B cell (primary cell): ENCODE results near the gene LPGAT1. TPM values are rescaled to one million over a fixed set of nuclear protein-coding genes. Genes with fewer than 3 reads are reported as not detected.

Source experiments
- ATAC-seq: fragments of 200-7000 bp; cut with Tn5 transposase; one replicate; pipeline ENCODE4 v1.10.0; 2021; ENCODE audit warnings: low read depth, mild to moderate bottlenecking, moderate number of reproducible peaks, moderate library complexity
- CTCF ChIA-PET: fragments of 350-600 bp; sonication (Branson Sonifier 250); formaldehyde crosslinking; loops from one replicate; lab custom pipeline; 2021; ENCODE audit warnings: antibody characterized with exemption, inconsistent platforms; lab: Charles Lee
- POLR2A ChIA-PET: fragments of 350-600 bp; sonication (Branson Sonifier 250); formaldehyde crosslinking; loops from one replicate; lab custom pipeline; 2021; ENCODE audit warnings: antibody characterized with exemption; lab: Charles Lee
- DNase-seq: peaks from one replicate; pipeline ENCODE4 v3.0.0; 2013
- H2AFZ ChIP-seq: 2 replicates; pipeline ENCODE4 v1.6.1; 2012; ENCODE audit warnings: mild to moderate bottlenecking, low read depth, low read length; ENCODE audit not compliant: insufficient read depth, poor library complexity, severe bottlenecking
- H3K27ac ChIP-seq, 2 donors: 1 replicate in 1 of 2; 2 replicates in 1 of 2; pipeline ENCODE4 v1.5.1; 2012 to 2013; ENCODE audit warnings: low read length in 2 of 2, mild to moderate bottlenecking in 2 of 2, moderate library complexity in 1 of 2
- H3K27me3 ChIP-seq, 4 experiments: fragments of 200-600 bp in 1 of 4; sonication (generic) in 1 of 4; replicated peaks in 1 of 4; 1 replicate in 2 of 4; 2 replicates in 2 of 4; pipeline versions ENCODE4 v1.6.1 to v1.7.0; 2013 to 2016; ENCODE audit warnings: low read length in 3 of 4, mild to moderate bottlenecking in 2 of 4, mixed read lengths in 1 of 4, moderate library complexity in 1 of 4; ENCODE audit not compliant: insufficient read depth in 4 of 4, control insufficient read depth in 3 of 4; ENCODE audit errors: control extremely low read depth in 1 of 4
- H3K36me3 ChIP-seq, 2 experiments: replicated peaks in 1 of 2; 1 replicate in 1 of 2; 2 replicates in 1 of 2; pipeline versions ENCODE4 v1.6.1 to v1.7.1; 2013; ENCODE audit warnings: low read length in 1 of 2; ENCODE audit not compliant: insufficient read depth in 2 of 2, control insufficient read depth in 1 of 2; ENCODE audit errors: control extremely low read depth in 1 of 2, extremely low read depth in 1 of 2
- H3K4me1 ChIP-seq, 2 donors: fragments of 200-600 bp in 1 of 2; sonication (generic) in 1 of 2; 1 replicate in 1 of 2; 2 replicates in 1 of 2; pipeline versions ENCODE4 v1.5.1 to v1.6.1; 2013 to 2017; ENCODE audit warnings: low read length in 2 of 2; ENCODE audit not compliant: control insufficient read depth in 2 of 2, insufficient read depth in 2 of 2
- H3K4me2 ChIP-seq: replicated peaks from 2 replicates; pipeline ENCODE3; 2012; ENCODE audit warnings: mild to moderate bottlenecking, low read depth, low read length; ENCODE audit not compliant: poor library complexity, severe bottlenecking
- H3K4me3 ChIP-seq, 5 experiments: fragments of 200-600 bp in 1 of 5; sonication (generic) in 1 of 5; 1 replicate in 3 of 5; 2 replicates in 2 of 5; pipeline versions ENCODE4 v1.5.1 to v1.7.0; 2011 to 2016; ENCODE audit warnings: low read length in 4 of 5, mild to moderate bottlenecking in 4 of 5, low read depth in 2 of 5, control low read depth in 1 of 5, moderate library complexity in 1 of 5; ENCODE audit not compliant: insufficient read depth in 1 of 5; ENCODE audit errors: control extremely low read depth in 1 of 5, extremely low read depth in 1 of 5
- H3K79me2 ChIP-seq: fragments of 200-600 bp; sonication (generic); one replicate; pipeline ENCODE4 v1.6.0; 2016; ENCODE audit warnings: low read length; ENCODE audit not compliant: control insufficient read depth, insufficient read depth
- H3K9ac ChIP-seq: fragments of 200-600 bp; sonication (generic); 2 replicates; pipeline ENCODE4 v1.6.1; 2017; ENCODE audit warnings: mild to moderate bottlenecking, low read length, moderate library complexity
- H3K9me3 ChIP-seq, 3 donors: one replicate each; pipeline versions ENCODE4 v1.6.1 to v1.7.1; 2013; ENCODE audit warnings: low read length in 2 of 3; ENCODE audit not compliant: control insufficient read depth in 2 of 3, insufficient read depth in 1 of 3; ENCODE audit errors: control extremely low read depth in 1 of 3
- H4K20me1 ChIP-seq: 2 replicates; pipeline ENCODE4 v1.6.0; 2012; ENCODE audit warnings: mild to moderate bottlenecking, low read length; ENCODE audit not compliant: insufficient read depth, control insufficient read depth, poor library complexity, severe bottlenecking
- H3K27ac Mint-ChIP-seq: one replicate; pipeline ENCODE4 v1.8.0; 2021; ENCODE audit warnings: mixed read lengths
- H3K27me3 Mint-ChIP-seq: one replicate; pipeline ENCODE4 v1.8.0; 2021; ENCODE audit warnings: mixed read lengths
- H3K4me1 Mint-ChIP-seq: one replicate; pipeline ENCODE4 v1.8.0; 2021; ENCODE audit warnings: mixed read lengths
- H3K4me3 Mint-ChIP-seq: one replicate; pipeline ENCODE4 v1.8.0; 2021; ENCODE audit warnings: mixed read lengths
- H3K9me3 Mint-ChIP-seq: one replicate; pipeline ENCODE4 v1.8.0; 2022; ENCODE audit warnings: mixed read lengths; ENCODE audit not compliant: insufficient read depth
- EZH2 ChIP-seq: IDR thresholded peaks from 2 replicates; pipeline ENCODE4 v1.6.1; 2012; ENCODE audit warnings: borderline replicate concordance, low read depth, mild to moderate bottlenecking, moderate library complexity, low read length; ENCODE audit not compliant: insufficient read depth, poor library complexity, severe bottlenecking
- WGBS: methylation state at CpG from one replicate; pipeline ENCODE4 v1.1.5; 2013; ENCODE audit warnings: missing lambda C conversion rate; ENCODE audit not compliant: insufficient coverage; 5-methylcytosine and 5-hydroxymethylcytosine counted together
- intact Hi-C: fragments of 100-400 bp; cut with micrococcal nuclease; formaldehyde crosslinking; loops from one replicate; pipeline ENCODE4 v1.10.0; 2022
- polyA plus RNA-seq: library from polyadenylated mRNA; depleted of rRNA; stranded (reverse); fragments of >200 nt; gene quantifications from 2 replicates; pipeline ENCODE4 v1.2.3, GENCODE V29; 2012
- total RNA-seq, 2 donors: library from RNA; stranded (reverse); fragments of 120-200 nt in 1 of 2; gene quantifications; 1 replicate in 1 of 2; 2 replicates in 1 of 2; pipeline versions ENCODE4 v1.2.3 to v1.2.4, GENCODE V29; 2013 to 2022
- TF ChIP-seq, protein P1 (sequence below): fragments of 200-600 bp; IDR thresholded peaks from one replicate; pipeline ENCODE4 v1.8.0; 2022; ENCODE audit warnings: antibody characterized with exemption, mild to moderate bottlenecking

The LPGAT1 gene
- total and polyA plus RNA-seq, 2 donors (not counting 1 experiment from before 2014, with no cell fraction given): 9.3 to 63.8 TPM

DNA sequence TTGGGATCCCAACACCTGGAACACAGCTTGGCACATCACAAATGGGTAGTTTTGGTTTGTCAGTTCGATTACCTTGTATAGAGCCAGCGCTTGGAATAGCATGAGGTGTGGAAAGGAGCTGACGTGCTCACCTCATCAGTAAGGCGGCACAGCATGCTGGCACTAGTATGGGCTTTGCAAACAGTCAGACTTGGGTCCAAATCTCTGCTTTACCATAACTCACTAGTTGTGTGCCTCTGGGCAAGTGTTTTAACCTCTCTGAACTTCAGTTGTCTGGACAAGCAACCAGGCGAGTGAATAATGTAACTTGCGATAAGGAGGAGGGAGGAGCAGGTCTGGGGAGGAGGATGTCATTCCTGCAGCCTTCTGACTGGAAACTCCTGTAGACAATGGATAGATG, 128.8 kb downstream of the LPGAT1 start:
- Histone ChIP-seq H3K9ac (no peak overlapping the region), H2AFZ (no peak overlapping the region), H3K79me2 (no peaks in the 10 kb centered on the region), H3K4me3 (no peak overlapping the region), H4K20me1 (no peaks in the 10 kb centered on the region), H3K36me3 (no peaks in the 10 kb centered on the region), H3K4me2 (no peak overlapping the region), H3K4me1 (peaks cover 23 to 27% of the 10 kb centered on the region in 2 donors), H3K9me3 (no peaks in the 10 kb centered on the region), H3K27me3 (peaks cover 0 to 5% (median 0%) of the 10 kb centered on the region in 4 experiments), H3K27ac (no peak overlapping the region)
- ChIA-PET POLR2A (no interaction called here), CTCF (interaction anchor here (0.8 to 1.2 kb wide), 2 partner anchors 21 kb away, joined by 3 to 4 read pairs; no protein-coding TSS in a partner anchor)
- no peak overlapping the region for H3K27ac Mint-ChIP-seq
- H3K27me3 Mint-ChIP-seq: peaks cover 5% of the 10 kb centered on the region
- no peaks in the 10 kb centered on the region for H3K9me3 Mint-ChIP-seq
- no peak for TF ChIP-seq EZH2
- TF ChIP-seq, protein P1, sequence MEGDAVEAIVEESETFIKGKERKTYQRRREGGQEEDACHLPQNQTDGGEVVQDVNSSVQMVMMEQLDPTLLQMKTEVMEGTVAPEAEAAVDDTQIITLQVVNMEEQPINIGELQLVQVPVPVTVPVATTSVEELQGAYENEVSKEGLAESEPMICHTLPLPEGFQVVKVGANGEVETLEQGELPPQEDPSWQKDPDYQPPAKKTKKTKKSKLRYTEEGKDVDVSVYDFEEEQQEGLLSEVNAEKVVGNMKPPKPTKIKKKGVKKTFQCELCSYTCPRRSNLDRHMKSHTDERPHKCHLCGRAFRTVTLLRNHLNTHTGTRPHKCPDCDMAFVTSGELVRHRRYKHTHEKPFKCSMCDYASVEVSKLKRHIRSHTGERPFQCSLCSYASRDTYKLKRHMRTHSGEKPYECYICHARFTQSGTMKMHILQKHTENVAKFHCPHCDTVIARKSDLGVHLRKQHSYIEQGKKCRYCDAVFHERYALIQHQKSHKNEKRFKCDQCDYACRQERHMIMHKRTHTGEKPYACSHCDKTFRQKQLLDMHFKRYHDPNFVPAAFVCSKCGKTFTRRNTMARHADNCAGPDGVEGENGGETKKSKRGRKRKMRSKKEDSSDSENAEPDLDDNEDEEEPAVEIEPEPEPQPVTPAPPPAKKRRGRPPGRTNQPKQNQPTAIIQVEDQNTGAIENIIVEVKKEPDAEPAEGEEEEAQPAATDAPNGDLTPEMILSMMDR: no peak
- ATAC-seq: no peak
- no peak overlapping the region for H3K4me3 Mint-ChIP-seq
- intact Hi-C loops: no loop called here
- peaks cover 27% of the 10 kb centered on the region for H3K4me1 Mint-ChIP-seq
- no peak for DNase-seq
- WGBS: 100% methylated on average over 5 of the region's 6 CpGs

DNA sequence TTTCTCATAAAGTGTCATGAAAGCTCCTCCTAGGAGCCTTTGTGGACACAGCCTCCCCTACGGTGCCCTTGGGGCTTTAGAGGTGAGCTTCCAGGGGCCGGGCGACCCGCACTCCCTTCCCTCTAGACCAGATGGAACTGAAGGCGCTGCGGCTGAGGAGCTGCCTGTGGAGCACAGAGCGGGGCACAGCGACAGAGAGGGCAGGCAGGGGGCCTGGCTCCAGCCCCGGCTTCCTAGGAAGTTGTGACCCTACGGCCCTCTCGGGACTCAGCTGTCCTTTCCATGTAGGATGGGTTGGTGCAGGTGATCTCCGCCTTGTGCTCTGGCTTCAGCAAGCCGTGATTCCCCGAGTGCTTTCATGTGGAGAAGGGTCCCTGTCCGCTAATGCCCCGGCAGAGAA, 131.5 kb downstream of the LPGAT1 start:
- ChIA-PET CTCF (interaction anchor here (0.6 to 7.7 kb wide), 22 partner anchors 9 to 757 kb away, joined by 3 to 155 read pairs (median 4); partner anchors contain the start of genes DTL and INTS7), POLR2A (interaction anchor here (0.9 to 1.7 kb wide), 3 partner anchors 18 to 336 kb away, joined by 4 to 5 read pairs (median 5); partner anchors contain the start of genes DTL, INTS7 and NEK2)
- WGBS: 83% methylated on average over 15 of the region's 16 CpGs
- peak overlapping the region; percentile 76 for H3K4me3 Mint-ChIP-seq
- Histone ChIP-seq H3K4me1 (peaks cover 44 to 52% of the 10 kb centered on the region in 2 donors), H3K4me3 (no peak overlapping the region), H2AFZ (peak overlapping the region; percentile 54), H3K27me3 (peaks cover 0 to 5% (median 0%) of the 10 kb centered on the region in 4 experiments), H3K27ac (no peak overlapping the region), H4K20me1 (no peaks in the 10 kb centered on the region), H3K9me3 (peaks cover 0 to 17% (median 5%) of the 10 kb centered on the region in 3 donors), H3K36me3 (no peaks in the 10 kb centered on the region), H3K9ac (peak overlapping the region; percentile 54), H3K4me2 (peak overlapping the region; percentile 77), H3K79me2 (no peaks in the 10 kb centered on the region)
- TF ChIP-seq, protein P1: no peak
- no peak for TF ChIP-seq EZH2
- intact Hi-C loops: loop anchor here (5.0 kb wide), 2 partner anchors 133 to 588 kb away; partner anchors contain the start of genes LPGAT1 and PPP2R5A
- peaks cover 5% of the 10 kb centered on the region for H3K27me3 Mint-ChIP-seq
- no peak for DNase-seq
- H3K27ac Mint-ChIP-seq: no peak overlapping the region
- H3K4me1 Mint-ChIP-seq: peaks cover 51% of the 10 kb centered on the region
- no peaks in the 10 kb centered on the region for H3K9me3 Mint-ChIP-seq
- ATAC-seq: no peak
